Neural crest cell (in vitro differentiated cells): ENCODE results near the gene AAK1. TPM values are rescaled to one million over a fixed set of nuclear protein-coding genes. Genes with fewer than 3 reads are reported as not detected.
"Not testable (repeated sequence)": the region's sequence is repeated elsewhere in the genome, so short reads cannot be mapped to it uniquely, and the experiment has no call there.

Source experiments
- DNase-seq: peaks from one replicate; pipeline ENCODE4 v3.0.0; 2021; ENCODE audit warnings: low read depth, mixed read lengths, low spot score
- H3K27ac Mint-ChIP-seq: one replicate; pipeline ENCODE4 v1.8.0; 2021; ENCODE audit warnings: mild to moderate bottlenecking, mixed read lengths; ENCODE audit not compliant: unreplicated experiment
- H3K27me3 Mint-ChIP-seq: 2 replicates; pipeline ENCODE4 v1.8.0; 2021; ENCODE audit warnings: low read depth, mild to moderate bottlenecking, mixed read lengths
- H3K36me3 Mint-ChIP-seq: 2 replicates; pipeline ENCODE4 v1.8.0; 2021; ENCODE audit warnings: low read depth, mild to moderate bottlenecking, mixed read lengths
- H3K4me1 Mint-ChIP-seq: 2 replicates; pipeline ENCODE4 v1.8.0; 2021; ENCODE audit warnings: mixed read lengths
- H3K4me3 Mint-ChIP-seq: one replicate; pipeline ENCODE4 v1.8.0; 2021; ENCODE audit warnings: mild to moderate bottlenecking, mixed read lengths
- H3K9me3 Mint-ChIP-seq: 2 replicates; pipeline ENCODE4 v1.8.0; 2021; ENCODE audit warnings: mixed read lengths
- total RNA-seq: library from RNA; stranded (reverse); gene quantifications from 2 replicates; pipeline ENCODE4 v1.2.1, GENCODE V29; 2021
- TF ChIP-seq, protein P1 (sequence below): fragments of 200-600 bp; sonication (generic); conservative IDR thresholded peaks from 2 replicates; pipeline ENCODE4 v1.5.0; 2021; ENCODE audit warnings: antibody characterized with exemption, mild to moderate bottlenecking

Gene AAK1
- total RNA-seq, 1 donor from 2014 or later, result 38.8 TPM

DNA sequence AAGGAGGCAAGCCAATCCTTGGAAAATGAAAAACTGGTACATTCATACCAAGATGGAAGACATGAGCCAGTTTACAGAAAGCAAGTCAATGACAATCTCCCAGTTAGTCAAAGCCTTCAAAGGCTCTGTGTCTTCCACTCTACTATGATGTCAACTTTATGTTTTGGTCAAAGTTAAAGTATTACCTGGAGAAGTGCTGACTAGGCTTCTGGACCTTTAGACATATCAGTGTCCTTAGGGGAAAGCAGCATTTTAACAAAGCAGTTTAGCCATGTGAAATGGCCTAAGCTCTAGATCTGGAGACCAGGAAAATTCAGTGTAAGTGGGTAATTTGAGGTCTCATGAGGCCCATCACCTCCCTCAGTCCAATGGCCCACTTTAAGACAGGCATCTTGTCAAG, 30.8 kb downstream of the AAK1 start:
- H3K27me3 Mint-ChIP-seq, result no peaks in the 10 kb centered on the region
- H3K4me3 Mint-ChIP-seq, result no peak overlapping the region
- no peaks in the 10 kb centered on the region for H3K4me1 Mint-ChIP-seq
- DNase-seq, result no peak
- H3K36me3 Mint-ChIP-seq, result peaks cover 13% of the 10 kb centered on the region
- peaks cover 10% of the 10 kb centered on the region for H3K9me3 Mint-ChIP-seq
- TF ChIP-seq, protein P1, sequence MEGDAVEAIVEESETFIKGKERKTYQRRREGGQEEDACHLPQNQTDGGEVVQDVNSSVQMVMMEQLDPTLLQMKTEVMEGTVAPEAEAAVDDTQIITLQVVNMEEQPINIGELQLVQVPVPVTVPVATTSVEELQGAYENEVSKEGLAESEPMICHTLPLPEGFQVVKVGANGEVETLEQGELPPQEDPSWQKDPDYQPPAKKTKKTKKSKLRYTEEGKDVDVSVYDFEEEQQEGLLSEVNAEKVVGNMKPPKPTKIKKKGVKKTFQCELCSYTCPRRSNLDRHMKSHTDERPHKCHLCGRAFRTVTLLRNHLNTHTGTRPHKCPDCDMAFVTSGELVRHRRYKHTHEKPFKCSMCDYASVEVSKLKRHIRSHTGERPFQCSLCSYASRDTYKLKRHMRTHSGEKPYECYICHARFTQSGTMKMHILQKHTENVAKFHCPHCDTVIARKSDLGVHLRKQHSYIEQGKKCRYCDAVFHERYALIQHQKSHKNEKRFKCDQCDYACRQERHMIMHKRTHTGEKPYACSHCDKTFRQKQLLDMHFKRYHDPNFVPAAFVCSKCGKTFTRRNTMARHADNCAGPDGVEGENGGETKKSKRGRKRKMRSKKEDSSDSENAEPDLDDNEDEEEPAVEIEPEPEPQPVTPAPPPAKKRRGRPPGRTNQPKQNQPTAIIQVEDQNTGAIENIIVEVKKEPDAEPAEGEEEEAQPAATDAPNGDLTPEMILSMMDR, result no peak
- H3K27ac Mint-ChIP-seq, result no peak overlapping the region

DNA sequence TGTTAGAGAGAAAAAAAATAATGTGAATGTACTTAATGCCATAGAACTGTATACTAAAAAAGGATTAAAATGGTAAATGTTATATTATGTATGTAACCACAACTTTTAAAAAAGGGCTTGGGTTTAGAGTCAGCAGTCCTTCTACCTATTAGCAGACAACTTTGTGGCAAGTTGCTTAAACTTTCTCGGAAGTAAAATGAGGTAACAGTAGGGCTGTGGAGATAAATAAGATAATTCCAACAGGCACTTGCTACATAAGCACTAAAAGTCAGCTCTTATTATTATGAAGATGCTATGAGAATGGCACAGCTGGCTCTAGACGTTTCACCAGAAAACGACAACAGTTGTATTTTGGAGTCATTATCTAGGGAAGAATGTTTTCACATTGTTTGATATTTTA, 31.3 kb downstream of the AAK1 start:
- Mint-ChIP-seq H3K36me3 (peaks cover 13% of the 10 kb centered on the region), H3K9me3 (peaks cover 10% of the 10 kb centered on the region), H3K27ac (no peak overlapping the region), H3K4me1 (no peaks in the 10 kb centered on the region), H3K27me3 (no peaks in the 10 kb centered on the region), H3K4me3 (no peak overlapping the region)
- DNase-seq, result no peak
- TF ChIP-seq, protein P1, result no peak

- peaks cover 27% of the 10 kb centered on the region for H3K36me3 Mint-ChIP-seq
- H3K27ac Mint-ChIP-seq, result no peak overlapping the region
- no peak for DNase-seq
- H3K27me3 Mint-ChIP-seq, result no peaks in the 10 kb centered on the region
- peaks cover 7% of the 10 kb centered on the region for H3K4me1 Mint-ChIP-seq
- H3K9me3 Mint-ChIP-seq, result peaks cover 14% of the 10 kb centered on the region
- H3K4me3 Mint-ChIP-seq, result no peak overlapping the region
- TF ChIP-seq, protein P1, result no peak
Measured at GRCh38 chr2:69608109-69608508, 35.4 kb downstream of the AAK1 start.

DNA sequence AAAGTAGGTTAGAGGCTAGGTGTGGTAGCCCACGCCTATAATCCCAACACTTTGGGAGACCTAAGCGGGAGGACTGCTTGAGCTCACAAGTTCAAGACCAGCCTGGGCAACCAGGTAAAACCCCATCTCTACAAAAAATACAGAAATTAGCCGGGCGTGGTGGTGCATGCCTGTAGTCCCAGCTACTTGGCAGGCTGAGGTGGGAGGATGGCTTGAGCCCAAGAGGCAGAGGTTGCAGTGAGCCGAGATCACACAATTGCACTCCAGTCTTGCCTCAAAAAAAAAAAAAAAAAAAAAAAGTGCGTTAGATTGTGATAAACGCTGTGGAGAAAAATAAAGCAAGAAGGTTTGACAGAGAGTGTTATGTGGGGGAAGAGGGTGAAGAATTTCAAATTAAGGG, 36.8 kb downstream of the AAK1 start:
- not testable (repeated sequence) for H3K4me3 Mint-ChIP-seq, H3K4me1 Mint-ChIP-seq, DNase-seq, H3K27ac Mint-ChIP-seq, H3K27me3 Mint-ChIP-seq
- peaks cover 27% of the 10 kb centered on the region for H3K36me3 Mint-ChIP-seq
- H3K9me3 Mint-ChIP-seq, result peaks cover 12% of the 10 kb centered on the region

DNA sequence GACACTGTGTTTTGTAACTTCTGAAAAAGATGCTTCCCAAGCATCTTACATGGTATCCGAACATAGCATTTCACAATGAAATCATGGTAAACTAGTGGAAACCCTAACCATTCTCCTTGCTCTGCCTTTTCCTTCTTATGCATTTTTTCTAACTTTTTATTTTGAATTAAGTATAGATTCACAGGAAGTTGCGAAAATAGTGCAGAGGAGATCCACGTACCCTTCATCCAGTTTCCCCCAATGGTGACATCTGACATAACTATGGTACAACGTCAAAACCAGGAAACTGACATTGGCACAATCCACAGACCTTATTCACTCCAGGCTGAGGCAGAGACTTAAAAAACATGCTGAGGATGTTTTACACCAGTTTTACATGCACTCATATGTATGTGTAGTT, 38.3 kb downstream of the AAK1 start:
- TF ChIP-seq, protein P1, result no peak
- H3K27ac Mint-ChIP-seq, result no peak overlapping the region
- peaks cover 8% of the 10 kb centered on the region for H3K9me3 Mint-ChIP-seq

DNA sequence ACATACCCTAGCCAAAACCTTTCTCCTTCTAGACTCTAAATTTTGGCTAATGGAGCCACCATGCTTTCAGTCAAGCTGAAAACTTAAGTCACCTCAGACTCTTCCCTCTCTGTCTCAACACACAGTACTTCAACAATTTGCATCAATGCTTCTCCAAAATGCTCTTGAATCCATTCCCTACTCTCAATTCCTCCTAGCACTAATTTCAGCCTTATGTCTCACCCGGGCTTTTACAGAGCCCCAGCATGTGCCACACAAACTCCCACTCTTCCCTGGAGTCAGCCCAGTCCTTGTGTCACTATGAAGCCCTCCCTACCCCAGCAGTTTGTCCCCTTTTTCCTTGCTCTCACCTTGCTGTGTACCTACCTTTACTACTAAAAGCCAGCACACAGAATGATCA, 38.7 kb downstream of the AAK1 start:
- TF ChIP-seq, protein P1, result no peak
- Mint-ChIP-seq H3K27me3 (no peaks in the 10 kb centered on the region), H3K27ac (no peak overlapping the region), H3K4me1 (peaks cover 8% of the 10 kb centered on the region), H3K9me3 (peaks cover 6% of the 10 kb centered on the region), H3K4me3 (no peak overlapping the region), H3K36me3 (peaks cover 17% of the 10 kb centered on the region)
- no peak for DNase-seq

More for the DNA sequence above, 38.3 kb downstream of the AAK1 start:
- no peak for DNase-seq
- peaks cover 17% of the 10 kb centered on the region for H3K36me3 Mint-ChIP-seq
- peaks cover 8% of the 10 kb centered on the region for H3K4me1 Mint-ChIP-seq
- H3K27me3 Mint-ChIP-seq, result no peaks in the 10 kb centered on the region
- H3K4me3 Mint-ChIP-seq, result no peak overlapping the region
